GM20431 (cell line): Measurements from ENCODE around the gene RIPK4.
"Not testable (repeated sequence)": the region's sequence is repeated elsewhere in the genome, so short reads cannot be mapped to it uniquely, and the experiment has no call there.

Experiments
- in situ Hi-C: fragments of 300-500 bp; cut with MseI, MboI; formaldehyde crosslinking; loops from one replicate; pipeline ENCODE4 v1.15.0; 2020; ENCODE audit warnings: low sequenced_read_pairs; ENCODE audit not compliant: unreplicated experiment

Gene RIPK4

GRCh38 chr21:41742073-41742875, 24.6 kb downstream of the RIPK4 start:
- in situ Hi-C loops = no loop called here

GRCh38 chr21:41741253-41742072, 25.4 kb downstream of the RIPK4 start:
- in situ Hi-C loops = no loop called here

- in situ Hi-C loops = no loop called here
These were observed 26.1 kb downstream of the RIPK4 start for GRCh38 chr21:41740604-41741252.

GRCh38 chr21:41739936-41740335, 26.9 kb downstream of the RIPK4 start:
- in situ Hi-C loops = no loop called here

- in situ Hi-C loops = no loop called here
These were observed 27.8 kb downstream of the RIPK4 start for GRCh38 chr21:41739011-41739410.

- in situ Hi-C loops = no loop called here
These were observed 29.1 kb downstream of the RIPK4 start for GRCh38 chr21:41737651-41738324.

GRCh38 chr21:41736423-41736822, 30.4 kb downstream of the RIPK4 start:
- in situ Hi-C loops = no loop called here

GRCh38 chr21:41733951-41734689, 32.7 kb downstream of the RIPK4 start:
- in situ Hi-C loops = no loop called here

- in situ Hi-C loops = no loop called here
These were observed 35.8 kb downstream of the RIPK4 start for GRCh38 chr21:41731081-41731480.

GRCh38 chr21:41730367-41730765, 36.5 kb downstream of the RIPK4 start:
- in situ Hi-C loops = no loop called here

- in situ Hi-C loops = no loop called here
These were observed 37.0 kb downstream of the RIPK4 start for GRCh38 chr21:41729701-41730366.

GRCh38 chr21:41727784-41728763, 38.8 kb downstream of the RIPK4 start:
- in situ Hi-C loops = no loop called here

- in situ Hi-C loops = no loop called here
These were observed 39.7 kb downstream of the RIPK4 start for GRCh38 chr21:41726970-41727783.

GRCh38 chr21:41726630-41726969, 40.3 kb downstream of the RIPK4 start:
- in situ Hi-C loops = no loop called here

GRCh38 chr21:41726058-41726558, 40.7 kb downstream of the RIPK4 start:
- in situ Hi-C loops = no loop called here

GRCh38 chr21:41725421-41726031, 41.3 kb downstream of the RIPK4 start:
- in situ Hi-C loops = no loop called here

GRCh38 chr21:41723835-41724234, 43.0 kb downstream of the RIPK4 start:
- in situ Hi-C loops = not testable (repeated sequence)
